NCI-H82 (cell line): ENCODE data around the gene DR1.
"Not testable (repeated sequence)": the region's sequence is repeated elsewhere in the genome, so short reads cannot be mapped to it uniquely, and the experiment has no call there.

Source experiments
- DNase-seq: peaks from one replicate; lab custom pipeline; 2025; lab: John Stamatoyannopoulos, UW

Gene DR1

GRCh38 chr1:93386268-93386667, 40.6 kb downstream of the DR1 start:
- not testable (repeated sequence) for DNase-seq

GRCh38 chr1:93394514-93394913, 48.8 kb downstream of the DR1 start:
- no peak for DNase-seq

- DNase-seq, result no peak
Measured at GRCh38 chr1:93395195-93395594, 49.5 kb downstream of the DR1 start.

- DNase-seq, result no peak
Measured at GRCh38 chr1:93399781-93400180, 54.1 kb downstream of the DR1 start.

- no peak for DNase-seq
Measured at GRCh38 chr1:93408203-93408602, 62.5 kb downstream of the DR1 start.

- DNase-seq, result no peak
Measured at GRCh38 chr1:93411000-93411399, 65.3 kb downstream of the DR1 start.

GRCh38 chr1:93414749-93415148, 69.0 kb downstream of the DR1 start:
- DNase-seq, result no peak

- no peak for DNase-seq
Measured at GRCh38 chr1:93415296-93415695, 69.6 kb downstream of the DR1 start.

- DNase-seq, result peak; percentile 57
Measured at GRCh38 chr1:93416183-93416582, 70.5 kb downstream of the DR1 start.
